CD14-positive monocyte (primary cell): ENCODE data around the gene CHAD. TPM values are rescaled to one million over a fixed set of nuclear protein-coding genes. Genes with fewer than 3 reads are reported as not detected.

Source experiments
- DNase-seq, 3 donors: peaks; one replicate each; pipeline ENCODE4 v3.0.0-alpha.2; 2011 to 2022
- H2AFZ ChIP-seq: 2 replicates; pipeline ENCODE4 v1.6.0; 2012; ENCODE audit warnings: mild to moderate bottlenecking, low read depth, low read length, inconsistent platforms; ENCODE audit not compliant: insufficient read depth, poor library complexity, severe bottlenecking
- H3K27ac ChIP-seq, 2 donors: 1 replicate in 1 of 2; 2 replicates in 1 of 2; pipeline ENCODE4 v1.5.1; 2012 to 2013; ENCODE audit warnings: low read length in 2 of 2, control low read depth in 1 of 2, inconsistent platforms in 1 of 2, low read depth in 1 of 2, mild to moderate bottlenecking in 1 of 2
- H3K27me3 ChIP-seq, 2 donors: one replicate each; pipeline versions ENCODE4 v1.6.0 to v1.6.1; 2011 to 2013; ENCODE audit warnings: low read length in 2 of 2; ENCODE audit not compliant: control insufficient read depth in 2 of 2, insufficient read depth in 2 of 2
- H3K36me3 ChIP-seq, 2 donors: replicated peaks in 1 of 2; 1 replicate in 1 of 2; 2 replicates in 1 of 2; pipeline versions ENCODE4 v1.5.1 to v1.6.1; 2012 to 2013; ENCODE audit warnings: low read length in 2 of 2, control low read depth in 1 of 2, inconsistent platforms in 1 of 2, mild to moderate bottlenecking in 1 of 2; ENCODE audit not compliant: insufficient read depth in 2 of 2, control insufficient read depth in 1 of 2
- H3K4me1 ChIP-seq, 2 donors: 1 replicate in 1 of 2; 2 replicates in 1 of 2; pipeline versions ENCODE4 v1.5.1 to v1.6.1; 2012 to 2013; ENCODE audit warnings: low read length in 2 of 2, control low read depth in 1 of 2, inconsistent platforms in 1 of 2, mild to moderate bottlenecking in 1 of 2, moderate library complexity in 1 of 2; ENCODE audit not compliant: insufficient read depth in 2 of 2, control insufficient read depth in 1 of 2
- H3K4me2 ChIP-seq: replicated peaks from 2 replicates; pipeline ENCODE3; 2012; ENCODE audit warnings: low read length, moderate library complexity, mild to moderate bottlenecking; ENCODE audit not compliant: poor library complexity, severe bottlenecking; ENCODE audit errors: extremely low read depth
- H3K4me3 ChIP-seq, 3 experiments: fragments of 200-600 bp in 1 of 3; sonication (generic) in 1 of 3; replicated peaks in 1 of 3; 1 replicate in 2 of 3; 2 replicates in 1 of 3; pipeline ENCODE4 v1.5.1; 2011 to 2013; ENCODE audit warnings: low read length in 3 of 3, mild to moderate bottlenecking in 3 of 3, control low read depth in 2 of 3, low read depth in 2 of 3, inconsistent platforms in 1 of 3, moderate library complexity in 1 of 3
- H3K79me2 ChIP-seq: 2 replicates; pipeline ENCODE4 v1.6.0; 2012; ENCODE audit warnings: mild to moderate bottlenecking, control low read depth, inconsistent platforms, low read length, moderate library complexity; ENCODE audit not compliant: insufficient read depth
- H3K9ac ChIP-seq: 2 replicates; pipeline ENCODE4 v1.6.0; 2017; ENCODE audit warnings: low read length, mild to moderate bottlenecking; ENCODE audit not compliant: insufficient read depth, poor library complexity, severe bottlenecking
- H3K9me3 ChIP-seq, 2 donors: replicated peaks in 1 of 2; 1 replicate in 1 of 2; 2 replicates in 1 of 2; pipeline versions ENCODE4 v1.5.1 to v1.6.1; 2012 to 2013; ENCODE audit warnings: low read length in 2 of 2, control low read depth in 1 of 2; ENCODE audit not compliant: control insufficient read depth in 1 of 2, insufficient read depth in 1 of 2
- H4K20me1 ChIP-seq: 2 replicates; pipeline ENCODE4 v1.6.0; 2012; ENCODE audit warnings: mild to moderate bottlenecking, low read length, control low read depth, moderate library complexity; ENCODE audit not compliant: insufficient read depth
- H3K27ac Mint-ChIP-seq, 7 donors: one replicate each; pipeline ENCODE4 v1.8.0; 2020; ENCODE audit warnings: mild to moderate bottlenecking in 7 of 7, mixed read lengths in 7 of 7, moderate library complexity in 6 of 7, inconsistent platforms in 2 of 7
- H3K27me3 Mint-ChIP-seq, 3 donors: one replicate each; pipeline ENCODE4 v1.8.0; 2021 to 2022; ENCODE audit warnings: low read depth in 3 of 3, mild to moderate bottlenecking in 3 of 3, mixed read lengths in 3 of 3, moderate library complexity in 3 of 3, inconsistent platforms in 1 of 3
- H3K36me3 Mint-ChIP-seq, 2 donors: one replicate each; pipeline ENCODE4 v1.8.0; 2020; ENCODE audit warnings: mixed read lengths in 2 of 2, inconsistent platforms in 1 of 2, mild to moderate bottlenecking in 1 of 2
- H3K4me1 Mint-ChIP-seq: one replicate; pipeline ENCODE4 v1.8.0; 2020; ENCODE audit warnings: mild to moderate bottlenecking, mixed read lengths
- H3K4me3 Mint-ChIP-seq, 2 donors: one replicate each; pipeline ENCODE4 v1.8.0; 2020; ENCODE audit warnings: mild to moderate bottlenecking in 2 of 2, mixed read lengths in 2 of 2, moderate library complexity in 1 of 2
- H3K9me3 Mint-ChIP-seq, 7 donors: one replicate each; pipeline ENCODE4 v1.8.0; 2020 to 2022; ENCODE audit warnings: mixed read lengths in 7 of 7, mild to moderate bottlenecking in 6 of 7, moderate library complexity in 6 of 7, inconsistent platforms in 2 of 7
- WGBS: methylation state at CpG from one replicate; pipeline ENCODE4 v1.1.5; 2013; ENCODE audit warnings: missing lambda C conversion rate; ENCODE audit not compliant: insufficient coverage; 5-methylcytosine and 5-hydroxymethylcytosine counted together
- intact Hi-C, 2 donors: fragments of 100-400 bp; cut with micrococcal nuclease; formaldehyde crosslinking; loops; one replicate each; pipeline versions ENCODE4 v1.15.0 to v1.15.1; 2023
- polyA plus RNA-seq, 3 donors: library from polyadenylated mRNA; depleted of rRNA in 1 of 3; unstranded in 2 of 3; stranded (reverse) in 1 of 3; fragments of 300-500 nt in 2 of 3; fragments of >200 nt in 1 of 3; fragmentation: Illumina TruSeq in 2 of 3; gene quantifications; 1 replicate in 2 of 3; 2 replicates in 1 of 3; pipeline ENCODE4 v1.2.3, GENCODE V29; 2012 to 2021
- TF ChIP-seq, protein P1 (sequence below): fragments of 200-600 bp; IDR thresholded peaks from one replicate; pipeline ENCODE4 v1.8.0; 2022; ENCODE audit warnings: antibody characterized with exemption, mild to moderate bottlenecking

CHAD gene
- polyA plus RNA-seq, 3 donors = not detected

DNA sequence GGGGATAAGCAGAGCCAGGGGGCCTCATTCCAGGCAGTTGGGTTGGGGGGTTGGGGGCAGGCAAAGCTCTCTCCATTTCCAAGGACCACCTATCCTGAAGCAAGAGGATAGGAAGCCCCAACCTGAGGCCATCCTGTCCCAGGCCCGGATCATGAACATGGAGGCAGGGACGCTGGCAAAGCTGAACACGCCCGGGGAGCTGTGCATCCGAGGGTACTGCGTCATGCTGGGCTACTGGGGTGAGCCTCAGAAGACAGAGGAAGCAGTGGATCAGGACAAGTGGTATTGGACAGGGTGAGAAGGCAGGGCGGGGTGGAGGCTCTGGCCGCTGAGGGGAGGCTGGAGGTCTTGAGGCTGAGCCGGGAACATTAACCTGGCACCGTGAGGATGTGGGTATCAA lies 3.6 kb upstream of the CHAD start:
- DNase-seq = no peak

DNA sequence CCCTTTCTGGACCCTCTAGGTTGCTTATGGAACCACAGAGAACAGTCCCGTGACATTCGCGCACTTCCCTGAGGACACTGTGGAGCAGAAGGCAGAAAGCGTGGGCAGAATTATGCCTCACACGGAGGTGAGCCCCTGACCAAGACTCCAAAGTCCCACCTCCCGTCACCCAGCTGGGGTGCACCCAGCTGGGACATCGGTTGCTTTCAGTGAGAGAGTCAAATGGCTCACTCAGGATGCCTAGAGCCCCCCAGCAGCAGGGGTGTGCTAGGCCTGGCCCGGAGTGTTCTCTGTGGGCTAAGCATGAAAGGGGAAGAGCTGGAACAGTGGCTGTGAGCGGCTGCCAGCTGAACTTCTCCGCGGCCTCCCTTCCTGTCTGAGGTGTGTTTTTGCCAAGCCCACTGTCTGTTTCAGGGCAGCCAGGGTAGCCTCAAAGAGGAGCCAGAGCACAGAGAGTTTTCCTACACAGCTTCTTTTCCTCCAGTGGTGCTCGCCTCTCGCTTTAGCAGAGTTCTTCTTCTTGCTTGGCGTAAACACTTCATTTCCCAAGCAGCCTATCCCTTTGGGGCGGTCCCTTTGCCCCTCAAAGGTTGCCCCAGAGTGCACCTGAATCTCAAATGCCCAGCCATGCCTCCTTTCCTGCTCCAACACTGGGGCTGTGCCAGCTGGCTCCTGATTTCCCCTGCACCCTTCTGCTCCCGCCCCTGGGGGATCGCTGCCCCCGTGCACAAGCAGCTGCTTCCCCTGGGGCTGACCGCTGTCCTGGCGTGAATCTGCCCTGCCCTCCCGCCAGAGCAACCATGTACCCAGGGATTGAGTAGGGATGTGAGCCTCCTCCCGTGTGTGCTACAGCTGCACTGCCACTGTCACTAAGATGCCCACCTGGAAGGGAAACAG lies 2.6 kb upstream of the CHAD start:
- H3K36me3 ChIP-seq = no peaks in the 10 kb centered on the region
- Mint-ChIP-seq H3K27ac (peak overlapping the region in 1 of 7 donors; percentile 48), H3K9me3 (peaks cover 0 to 7% (median 3%) of the 10 kb centered on the region in 7 donors), H3K27me3 (peaks cover 43 to 49% (median 48%) of the 10 kb centered on the region in 3 donors), H3K4me1 (peaks cover 9% of the 10 kb centered on the region), H3K36me3 (peaks cover under 1 to 15% of the 10 kb centered on the region in 2 donors), H3K4me3 (no peak overlapping the region)
- no peak overlapping the region for H3K9ac ChIP-seq
- H3K4me3 ChIP-seq = no peak overlapping the region
- DNase-seq = no peak
- H4K20me1 ChIP-seq = no peaks in the 10 kb centered on the region
- H3K9me3 ChIP-seq = no peaks in the 10 kb centered on the region
- H3K27ac ChIP-seq = no peak overlapping the region
- H3K4me2 ChIP-seq = no peak overlapping the region
- peaks cover 5 to 10% of the 10 kb centered on the region in 2 donors for H3K4me1 ChIP-seq
- H2AFZ ChIP-seq = no peak overlapping the region
- TF ChIP-seq, protein P1, sequence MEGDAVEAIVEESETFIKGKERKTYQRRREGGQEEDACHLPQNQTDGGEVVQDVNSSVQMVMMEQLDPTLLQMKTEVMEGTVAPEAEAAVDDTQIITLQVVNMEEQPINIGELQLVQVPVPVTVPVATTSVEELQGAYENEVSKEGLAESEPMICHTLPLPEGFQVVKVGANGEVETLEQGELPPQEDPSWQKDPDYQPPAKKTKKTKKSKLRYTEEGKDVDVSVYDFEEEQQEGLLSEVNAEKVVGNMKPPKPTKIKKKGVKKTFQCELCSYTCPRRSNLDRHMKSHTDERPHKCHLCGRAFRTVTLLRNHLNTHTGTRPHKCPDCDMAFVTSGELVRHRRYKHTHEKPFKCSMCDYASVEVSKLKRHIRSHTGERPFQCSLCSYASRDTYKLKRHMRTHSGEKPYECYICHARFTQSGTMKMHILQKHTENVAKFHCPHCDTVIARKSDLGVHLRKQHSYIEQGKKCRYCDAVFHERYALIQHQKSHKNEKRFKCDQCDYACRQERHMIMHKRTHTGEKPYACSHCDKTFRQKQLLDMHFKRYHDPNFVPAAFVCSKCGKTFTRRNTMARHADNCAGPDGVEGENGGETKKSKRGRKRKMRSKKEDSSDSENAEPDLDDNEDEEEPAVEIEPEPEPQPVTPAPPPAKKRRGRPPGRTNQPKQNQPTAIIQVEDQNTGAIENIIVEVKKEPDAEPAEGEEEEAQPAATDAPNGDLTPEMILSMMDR = no peak
- WGBS = 60% methylated on average over 21 of the region's 22 CpGs
- intact Hi-C loops = no loop called here
- peaks cover 12 to 41% of the 10 kb centered on the region in 2 donors for H3K27me3 ChIP-seq
- H3K79me2 ChIP-seq = no peaks in the 10 kb centered on the region

More for the DNA sequence above, 3.6 kb upstream of the CHAD start:
- Histone ChIP-seq H4K20me1 (no peaks in the 10 kb centered on the region), H3K9ac (no peak overlapping the region), H3K4me2 (no peak overlapping the region), H3K4me1 (peaks cover 5 to 10% of the 10 kb centered on the region in 2 donors), H3K9me3 (no peaks in the 10 kb centered on the region), H3K4me3 (no peak overlapping the region), H2AFZ (no peak overlapping the region), H3K27ac (no peak overlapping the region), H3K27me3 (peaks cover 12 to 44% of the 10 kb centered on the region in 2 donors), H3K36me3 (no peaks in the 10 kb centered on the region), H3K79me2 (no peaks in the 10 kb centered on the region)
- intact Hi-C loops = no loop called here
- Mint-ChIP-seq H3K27ac (no peak overlapping the region), H3K4me1 (peaks cover 5% of the 10 kb centered on the region), H3K9me3 (peaks cover 0 to 7% (median 3%) of the 10 kb centered on the region in 7 donors), H3K36me3 (peaks cover 3 to 15% of the 10 kb centered on the region in 2 donors), H3K4me3 (no peak overlapping the region), H3K27me3 (peaks cover 35 to 55% (median 53%) of the 10 kb centered on the region in 3 donors)
- WGBS = 96% methylated on average over 9 of the region's 10 CpGs
- TF ChIP-seq, protein P1 = no peak
